Large intestine (tissue), 3 donors: ENCODE results near the gene DMAP1. TPM values are rescaled to one million over a fixed set of nuclear protein-coding genes. Genes with fewer than 3 reads are reported as not detected.

Experiments used
- DNase-seq, 2 donors: peaks; one replicate each; pipeline versions ENCODE4 v3.0.0 to v3.0.0-alpha.2; 2013
- H3K27ac ChIP-seq: one replicate; pipeline ENCODE4 v1.5.1; 2013; ENCODE audit warnings: low read length
- H3K27me3 ChIP-seq: 2 replicates; pipeline ENCODE4 v1.6.1; 2013; ENCODE audit warnings: low read length; ENCODE audit not compliant: control insufficient read depth, insufficient read depth
- H3K36me3 ChIP-seq: 2 replicates; pipeline ENCODE4 v1.6.1; 2013; ENCODE audit warnings: low read length; ENCODE audit not compliant: control insufficient read depth, insufficient read depth
- H3K4me1 ChIP-seq: one replicate; pipeline ENCODE4 v1.6.1; 2013; ENCODE audit warnings: low read length; ENCODE audit not compliant: control insufficient read depth, insufficient read depth
- H3K4me3 ChIP-seq: one replicate; pipeline ENCODE4 v1.5.1; 2013; ENCODE audit warnings: low read length
- H3K9me3 ChIP-seq: one replicate; pipeline ENCODE4 v1.6.1; 2013; ENCODE audit warnings: mild to moderate bottlenecking, low read depth, low read length, moderate library complexity; ENCODE audit not compliant: control insufficient read depth
- WGBS: methylation state at CpG from one replicate; pipeline ENCODE4 v1.1.5; 2013; ENCODE audit warnings: low lambda C conversion rate; ENCODE audit not compliant: insufficient coverage; 5-methylcytosine and 5-hydroxymethylcytosine counted together
- polyA plus RNA-seq: library from polyadenylated mRNA; unstranded; fragments of 120-200 nt; gene quantifications from one replicate; pipeline ENCODE4 v1.2.1, GENCODE V29; 2013

DMAP1 gene
- polyA plus RNA-seq, 1 donor, result 54.6 TPM

DNA sequence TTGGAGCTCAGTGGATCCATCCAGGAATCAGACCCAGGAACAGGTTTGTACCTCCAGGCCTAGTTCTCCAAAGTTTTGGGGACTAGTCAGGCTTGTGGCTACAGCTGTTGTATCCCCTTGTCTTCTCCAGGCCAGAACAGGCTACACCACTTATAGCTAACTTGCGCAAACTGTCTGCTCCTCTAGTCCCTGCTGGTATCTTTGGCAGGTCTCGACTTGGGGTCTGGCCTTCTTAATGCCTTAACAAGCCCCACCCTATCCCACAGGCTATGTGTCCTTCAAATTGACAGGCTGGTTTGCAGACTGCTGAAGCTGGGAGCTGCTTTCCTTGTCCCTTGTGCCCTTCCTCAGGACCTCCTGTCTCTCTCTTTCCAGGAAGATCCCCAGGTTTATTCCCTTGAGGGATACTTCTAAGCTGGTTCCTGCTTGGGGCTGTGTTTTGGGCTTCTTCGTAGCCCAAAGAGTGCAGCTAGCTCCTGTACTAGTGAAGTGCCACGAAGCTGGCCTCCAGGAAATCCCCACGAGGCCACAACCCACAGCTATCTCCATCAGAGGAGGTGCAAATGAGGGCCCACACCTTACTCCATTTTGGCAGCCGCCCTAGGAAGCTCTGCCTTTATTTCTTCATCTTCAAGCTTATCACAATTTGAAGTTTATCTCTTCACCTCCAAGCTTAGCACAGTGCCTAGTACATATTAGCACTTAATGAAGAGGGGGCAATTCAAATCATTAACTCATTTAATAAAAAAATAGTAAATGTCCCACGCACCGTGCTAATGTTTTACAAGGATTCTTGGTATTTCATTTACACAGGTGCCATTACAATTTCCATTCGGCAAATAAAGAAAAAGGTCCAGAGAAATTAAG, 683 bp upstream of the DMAP1 start:
- peaks cover 28% of the 10 kb centered on the region for H3K36me3 ChIP-seq
- DNase-seq, result no peak
- H3K4me1 ChIP-seq, result peaks cover 7% of the 10 kb centered on the region
- peak overlapping the region; percentile 92 for H3K4me3 ChIP-seq
- no CpG with 5 or more reads among the region's 9 CpGs for WGBS
- no peak overlapping the region for H3K27ac ChIP-seq
- H3K27me3 ChIP-seq, result no peaks in the 10 kb centered on the region
- H3K9me3 ChIP-seq, result no peaks in the 10 kb centered on the region

DNA sequence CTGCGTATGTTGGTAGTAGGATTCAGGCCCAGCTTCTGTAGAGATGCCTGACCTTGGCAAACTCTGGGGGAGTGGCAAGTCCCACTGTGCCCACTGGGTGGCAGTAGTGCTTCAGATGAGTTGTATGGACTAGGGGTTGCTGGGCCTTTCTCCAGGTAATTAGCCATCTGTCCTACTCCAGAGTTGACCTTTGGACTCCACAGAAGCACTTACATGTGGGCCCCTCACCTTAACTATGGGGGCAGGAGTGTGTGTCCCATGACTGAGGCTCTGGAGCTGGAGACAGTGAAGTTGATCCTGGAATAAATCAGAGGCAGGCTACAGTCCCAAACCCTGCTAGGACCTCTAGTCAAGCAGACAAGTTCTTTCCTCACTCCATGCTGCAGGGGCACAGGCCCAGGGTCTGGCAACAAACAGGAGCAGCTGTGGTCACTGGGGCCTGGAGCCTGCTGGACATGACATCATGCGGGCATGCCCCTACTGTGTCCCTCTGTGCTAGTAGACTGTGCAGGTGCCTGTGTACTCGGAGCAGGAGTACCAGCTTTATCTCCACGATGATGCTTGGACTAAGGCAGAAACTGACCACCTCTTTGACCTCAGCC, 4.6 kb downstream of the DMAP1 start:
- H3K36me3 ChIP-seq, result peaks cover 75% of the 10 kb centered on the region
- peak overlapping the region; percentile 23 for H3K4me3 ChIP-seq
- peak overlapping the region; percentile 80 for H3K27ac ChIP-seq
- H3K4me1 ChIP-seq, result peaks cover 25% of the 10 kb centered on the region
- no peaks in the 10 kb centered on the region for H3K27me3 ChIP-seq
- H3K9me3 ChIP-seq, result no peaks in the 10 kb centered on the region
- no CpG with 5 or more reads among the region's 4 CpGs for WGBS
- peak; percentile 95 to 96 for DNase-seq

DNA sequence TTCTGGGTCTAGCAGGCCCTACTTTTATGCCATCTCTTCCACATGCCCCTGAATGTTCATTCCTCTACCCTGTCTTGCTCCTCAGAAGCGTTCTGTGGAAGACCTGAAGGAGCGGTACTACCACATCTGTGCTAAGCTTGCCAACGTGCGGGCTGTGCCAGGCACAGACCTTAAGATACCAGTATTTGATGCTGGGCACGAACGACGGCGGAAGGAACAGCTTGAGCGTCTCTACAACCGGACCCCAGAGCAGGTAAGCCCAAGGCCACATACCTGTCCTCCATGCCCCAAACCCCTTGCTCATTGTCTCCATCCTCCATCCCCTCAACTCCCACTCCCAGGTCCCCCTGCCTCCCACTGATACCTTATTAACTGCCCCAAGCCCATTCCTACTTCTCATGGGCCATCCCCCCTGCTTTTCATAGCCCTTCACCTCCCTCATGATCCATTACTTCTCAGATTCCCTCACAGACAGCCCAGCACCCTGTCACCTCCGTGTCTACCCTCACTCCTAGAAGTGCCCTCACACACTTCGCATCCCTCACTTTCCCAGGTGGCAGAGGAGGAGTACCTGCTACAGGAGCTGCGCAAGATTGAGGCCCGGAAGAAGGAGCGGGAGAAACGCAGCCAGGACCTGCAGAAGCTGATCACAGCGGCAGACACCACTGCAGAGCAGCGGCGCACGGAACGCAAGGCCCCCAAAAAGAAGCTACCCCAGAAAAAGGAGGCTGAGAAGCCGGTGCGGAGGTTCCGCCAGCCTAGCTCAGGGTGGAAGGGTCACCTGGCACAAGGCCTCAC, 5.4 kb downstream of the DMAP1 start:
- Histone ChIP-seq H3K27me3 (no peaks in the 10 kb centered on the region), H3K4me1 (peaks cover 25% of the 10 kb centered on the region), H3K9me3 (no peaks in the 10 kb centered on the region), H3K27ac (peak overlapping the region; percentile 80), H3K36me3 (peaks cover 75% of the 10 kb centered on the region), H3K4me3 (peak overlapping the region; percentile 23)
- WGBS, result no CpG with 5 or more reads among the region's 24 CpGs
- no peak for DNase-seq

DNA sequence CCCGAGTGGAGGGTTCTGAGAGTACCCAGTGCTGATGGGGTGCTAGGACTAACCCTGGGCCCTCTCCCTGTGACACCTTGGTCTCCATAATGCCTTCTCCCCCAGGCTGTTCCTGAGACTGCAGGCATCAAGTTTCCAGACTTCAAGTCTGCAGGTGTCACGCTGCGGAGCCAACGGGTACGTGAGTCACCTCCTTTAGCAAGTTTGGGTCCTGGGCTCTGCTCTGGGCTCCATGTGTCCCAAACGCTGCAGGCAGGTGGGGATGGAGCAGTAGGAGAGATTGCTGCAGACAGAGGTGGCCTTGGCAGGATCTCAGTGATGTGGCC, 6.0 kb downstream of the DMAP1 start:
- peaks cover 75% of the 10 kb centered on the region for H3K36me3 ChIP-seq
- H3K4me3 ChIP-seq, result no peak overlapping the region
- no CpG with 5 or more reads among the region's 6 CpGs for WGBS
- H3K9me3 ChIP-seq, result no peaks in the 10 kb centered on the region
- no peak for DNase-seq
- no peak overlapping the region for H3K27ac ChIP-seq
- H3K27me3 ChIP-seq, result no peaks in the 10 kb centered on the region
- peaks cover 21% of the 10 kb centered on the region for H3K4me1 ChIP-seq

DNA sequence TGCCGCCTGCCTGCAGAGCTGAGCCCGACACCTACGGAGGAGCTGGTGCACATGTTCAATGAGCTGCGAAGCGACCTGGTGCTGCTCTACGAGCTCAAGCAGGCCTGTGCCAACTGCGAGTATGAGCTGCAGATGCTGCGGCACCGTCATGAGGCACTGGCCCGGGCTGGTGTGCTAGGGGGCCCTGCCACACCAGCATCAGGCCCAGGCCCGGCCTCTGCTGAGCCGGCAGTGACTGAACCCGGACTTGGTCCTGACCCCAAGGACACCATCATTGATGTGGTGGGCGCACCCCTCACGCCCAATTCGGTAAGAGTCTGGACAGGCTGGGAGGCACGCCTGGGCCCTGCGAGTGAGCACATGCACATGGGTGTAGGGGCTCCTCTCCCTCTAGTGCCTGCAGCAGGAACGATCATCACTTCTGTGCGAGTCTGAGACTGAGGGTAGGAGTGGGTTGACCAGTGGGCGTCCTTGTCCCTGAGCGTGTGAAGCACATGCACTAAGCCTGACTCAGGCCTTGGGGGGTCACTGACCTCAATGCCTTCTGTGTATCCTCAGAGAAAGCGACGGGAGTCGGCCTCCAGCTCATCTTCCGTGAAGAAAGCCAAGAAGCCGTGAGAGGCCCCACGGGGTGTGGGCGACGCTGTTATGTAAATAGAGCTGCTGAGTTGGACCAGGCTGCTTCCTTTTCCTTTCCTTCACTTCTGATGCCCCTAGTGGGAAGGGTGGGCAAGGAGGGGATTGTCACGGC, 6.9 kb downstream of the DMAP1 start:
- no CpG with 5 or more reads among the region's 31 CpGs for WGBS
- Histone ChIP-seq H3K9me3 (no peaks in the 10 kb centered on the region), H3K4me3 (no peak overlapping the region), H3K27me3 (no peaks in the 10 kb centered on the region), H3K4me1 (peaks cover 21% of the 10 kb centered on the region), H3K36me3 (peaks cover 69% of the 10 kb centered on the region), H3K27ac (no peak overlapping the region)
- DNase-seq, result peak in 1 of 2 donors; percentile 48

- Histone ChIP-seq H3K9me3 (no peaks in the 10 kb centered on the region), H3K4me3 (no peak overlapping the region), H3K27ac (no peak overlapping the region), H3K4me1 (peaks cover 21% of the 10 kb centered on the region), H3K27me3 (no peaks in the 10 kb centered on the region), H3K36me3 (peaks cover 63% of the 10 kb centered on the region)
- no CpG with 5 or more reads among the region's 10 CpGs for WGBS
- no peak for DNase-seq
Observed at GRCh38 chr1:44220755-44221154, 7.5 kb downstream of the DMAP1 start.

- no peak for DNase-seq
- Histone ChIP-seq H3K36me3 (peaks cover 53% of the 10 kb centered on the region), H3K4me3 (no peak overlapping the region), H3K27ac (no peak overlapping the region), H3K9me3 (no peaks in the 10 kb centered on the region), H3K4me1 (peaks cover 21% of the 10 kb centered on the region), H3K27me3 (no peaks in the 10 kb centered on the region)
- 95% methylated on average over 7 of the region's 23 CpGs for WGBS
Observed at GRCh38 chr1:44221769-44222168, 8.5 kb downstream of the DMAP1 start.

DNA sequence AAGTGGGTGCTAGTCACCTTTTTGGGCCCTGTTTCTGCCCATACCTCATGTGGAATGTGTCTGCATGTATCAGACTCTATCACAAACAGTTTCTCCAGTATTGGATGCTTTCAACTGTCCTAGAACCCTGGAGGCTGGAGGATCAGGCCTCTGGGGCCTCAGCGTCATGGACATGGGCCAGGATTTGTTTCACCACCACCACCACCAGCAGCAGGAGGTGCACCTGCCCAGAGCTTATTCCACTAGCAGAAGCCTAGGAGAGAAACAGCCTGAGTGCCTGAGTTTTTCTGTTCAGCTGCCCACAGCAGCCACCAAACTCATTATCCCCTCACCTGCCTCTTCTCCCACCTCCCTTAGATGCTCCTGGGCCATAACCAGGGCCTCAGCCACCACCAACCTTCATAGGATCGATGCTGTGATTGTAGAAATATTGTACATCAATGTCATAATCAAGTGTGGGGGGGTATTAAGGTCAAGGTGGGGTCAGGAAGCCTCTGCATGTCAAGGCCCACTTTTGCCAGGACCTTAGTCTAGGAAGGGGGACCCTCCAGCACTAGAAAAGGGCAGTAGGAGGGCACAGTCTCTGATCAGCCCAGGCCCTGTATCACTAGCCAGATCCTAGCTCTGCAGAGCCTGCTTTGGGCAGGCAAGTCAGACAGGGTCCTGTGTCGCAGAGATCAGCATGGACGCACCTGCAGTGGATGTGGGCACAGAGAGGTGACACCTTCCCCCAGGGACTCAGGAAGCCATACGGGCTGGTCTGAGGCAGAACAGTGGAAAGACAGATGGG, 9.3 kb downstream of the DMAP1 start:
- Histone ChIP-seq H3K9me3 (no peaks in the 10 kb centered on the region), H3K36me3 (peaks cover 47% of the 10 kb centered on the region), H3K4me1 (peaks cover 21% of the 10 kb centered on the region), H3K4me3 (no peak overlapping the region), H3K27ac (no peak overlapping the region), H3K27me3 (no peaks in the 10 kb centered on the region)
- DNase-seq, result no peak
- WGBS, result no CpG with 5 or more reads among the region's 5 CpGs

DNA sequence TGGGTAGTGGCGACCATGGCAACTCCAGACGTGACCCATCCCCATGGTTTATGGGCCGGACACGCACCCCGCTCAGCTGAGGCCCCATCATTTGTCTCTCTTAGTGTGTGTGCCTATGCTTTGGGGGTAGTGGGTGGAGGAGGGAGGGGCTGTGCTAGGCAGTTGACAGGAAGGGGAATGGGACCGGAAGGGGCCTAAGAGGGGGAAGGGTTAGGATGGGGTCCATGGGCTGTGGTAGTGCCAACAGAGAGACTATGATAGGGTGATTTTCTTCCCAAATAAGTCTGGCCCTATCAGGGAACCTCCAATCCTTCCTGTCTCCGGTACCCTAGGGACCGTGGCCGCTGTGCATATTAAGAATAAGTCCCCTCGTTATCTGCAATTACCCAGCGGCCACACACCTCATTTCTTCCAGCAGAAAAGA, 9.9 kb downstream of the DMAP1 start:
- peaks cover 43% of the 10 kb centered on the region for H3K36me3 ChIP-seq
- WGBS, result 81% methylated on average over 3 of the region's 11 CpGs

More for the DNA sequence above, 9.9 kb downstream of the DMAP1 start:
- peaks cover 18% of the 10 kb centered on the region for H3K4me1 ChIP-seq
- no peak overlapping the region for H3K4me3 ChIP-seq
- H3K27ac ChIP-seq, result no peak overlapping the region
- DNase-seq, result no peak
- H3K9me3 ChIP-seq, result no peaks in the 10 kb centered on the region
- H3K27me3 ChIP-seq, result no peaks in the 10 kb centered on the region
